Neuronal stem cell (in vitro differentiated cells): ENCODE data around the gene MET.

Experiments
- DNase-seq: peaks from one replicate; pipeline ENCODE4 v3.0.0-alpha.2; 2013; ENCODE audit warnings: low spot score
- H2AFZ ChIP-seq: one replicate; pipeline ENCODE4 v1.6.1; 2013; ENCODE audit warnings: mild to moderate bottlenecking, low read length, inconsistent platforms
- H2AK5ac ChIP-seq: 2 replicates; pipeline ENCODE4 v1.6.1; 2013; ENCODE audit warnings: low read depth, mild to moderate bottlenecking, inconsistent platforms, low read length, moderate library complexity, mixed read lengths
- H2BK120ac ChIP-seq: 2 replicates; pipeline ENCODE4 v1.6.1; 2013; ENCODE audit warnings: low read depth, mild to moderate bottlenecking, inconsistent platforms, low read length, moderate library complexity, mixed read lengths
- H2BK12ac ChIP-seq: one replicate; pipeline ENCODE4 v1.6.1; 2013; ENCODE audit warnings: low read length, inconsistent platforms
- H2BK15ac ChIP-seq: 2 replicates; pipeline ENCODE4 v1.6.1; 2013; ENCODE audit warnings: mild to moderate bottlenecking, low read length, inconsistent platforms, mixed read lengths
- H2BK5ac ChIP-seq: one replicate; pipeline ENCODE4 v1.6.1; 2013; ENCODE audit warnings: inconsistent platforms, mild to moderate bottlenecking, low read length, moderate library complexity
- H3K14ac ChIP-seq: one replicate; pipeline ENCODE4 v1.6.1; 2013; ENCODE audit warnings: low read length, inconsistent platforms
- H3K18ac ChIP-seq: 2 replicates; pipeline ENCODE4 v1.6.1; 2013; ENCODE audit warnings: low read length, inconsistent platforms
- H3K23ac ChIP-seq: 2 replicates; pipeline ENCODE4 v1.6.1; 2013; ENCODE audit warnings: low read depth, mild to moderate bottlenecking, mixed read lengths, low read length, inconsistent platforms; ENCODE audit not compliant: poor library complexity
- H3K27ac ChIP-seq: replicated peaks from 3 replicates; pipeline ENCODE4 v1.5.1; 2013; ENCODE audit warnings: low read length, inconsistent platforms
- H3K27me3 ChIP-seq, 3 experiments: 2 replicates each; pipeline ENCODE4 v1.6.1; 2013; ENCODE audit warnings: low read length in 3 of 3, mild to moderate bottlenecking in 2 of 3, inconsistent platforms in 1 of 3, low read depth in 1 of 3, mixed read lengths in 1 of 3, moderate library complexity in 1 of 3; ENCODE audit not compliant: control insufficient read depth in 3 of 3, insufficient read depth in 3 of 3
- H3K36me3 ChIP-seq, 2 donors: replicated peaks in 1 of 2; 2 replicates each; pipeline ENCODE4 v1.6.1; 2013; ENCODE audit warnings: low read length in 2 of 2; ENCODE audit not compliant: control insufficient read depth in 2 of 2, insufficient read depth in 2 of 2
- H3K4ac ChIP-seq: 2 replicates; pipeline ENCODE4 v1.6.1; 2013; ENCODE audit warnings: inconsistent platforms, mild to moderate bottlenecking, low read length, moderate library complexity
- H3K4me1 ChIP-seq, 2 donors: 1 replicate in 1 of 2; 2 replicates in 1 of 2; pipeline ENCODE4 v1.6.1; 2013; ENCODE audit warnings: low read length in 2 of 2, low read depth in 1 of 2; ENCODE audit not compliant: control insufficient read depth in 2 of 2, insufficient read depth in 1 of 2
- H3K4me2 ChIP-seq: one replicate; pipeline ENCODE4 v1.6.1; 2013; ENCODE audit warnings: mild to moderate bottlenecking, low read length, inconsistent platforms; ENCODE audit not compliant: insufficient read depth, poor library complexity, severe bottlenecking
- H3K4me3 ChIP-seq, 2 donors: 2 replicates each; pipeline ENCODE4 v1.5.1; 2013; ENCODE audit warnings: low read length in 2 of 2, mild to moderate bottlenecking in 2 of 2, inconsistent platforms in 1 of 2, moderate library complexity in 1 of 2
- H3K79me1 ChIP-seq: one replicate; pipeline ENCODE4 v1.6.1; 2013; ENCODE audit warnings: low read depth, mild to moderate bottlenecking, inconsistent platforms, low read length, moderate library complexity
- H3K9ac ChIP-seq: one replicate; pipeline ENCODE4 v1.6.1; 2013; ENCODE audit warnings: mild to moderate bottlenecking, low read depth, low read length, inconsistent platforms; ENCODE audit not compliant: poor library complexity
- H3K9me3 ChIP-seq, 2 donors: replicated peaks in 1 of 2; 2 replicates each; pipeline versions ENCODE3 to v1.6.1; 2013; ENCODE audit warnings: low read length in 2 of 2, mild to moderate bottlenecking in 2 of 2, inconsistent platforms in 1 of 2, low read depth in 1 of 2, mixed read lengths in 1 of 2, moderate library complexity in 1 of 2; ENCODE audit not compliant: control insufficient read depth in 2 of 2, insufficient read depth in 1 of 2
- H4K8ac ChIP-seq: one replicate; pipeline ENCODE4 v1.6.1; 2013; ENCODE audit warnings: low read depth, mild to moderate bottlenecking, inconsistent platforms, low read length, moderate library complexity
- H4K91ac ChIP-seq: one replicate; pipeline ENCODE4 v1.6.1; 2013; ENCODE audit warnings: low read length, low read depth, mild to moderate bottlenecking, inconsistent platforms; ENCODE audit not compliant: poor library complexity
- WGBS, 2 donors: extraction: QIAGEN DNeasy Blood & Tissue Kit; methylation state at CpG; one replicate each; pipeline ENCODE4 v1.1.7; 2013; ENCODE audit warnings: missing lambda C conversion rate in 2 of 2, mixed read lengths in 1 of 2; ENCODE audit not compliant: insufficient read length in 2 of 2, insufficient replicate concordance in 1 of 2; ENCODE audit errors: extremely low coverage in 2 of 2; 5-methylcytosine and 5-hydroxymethylcytosine counted together

Gene MET

DNA sequence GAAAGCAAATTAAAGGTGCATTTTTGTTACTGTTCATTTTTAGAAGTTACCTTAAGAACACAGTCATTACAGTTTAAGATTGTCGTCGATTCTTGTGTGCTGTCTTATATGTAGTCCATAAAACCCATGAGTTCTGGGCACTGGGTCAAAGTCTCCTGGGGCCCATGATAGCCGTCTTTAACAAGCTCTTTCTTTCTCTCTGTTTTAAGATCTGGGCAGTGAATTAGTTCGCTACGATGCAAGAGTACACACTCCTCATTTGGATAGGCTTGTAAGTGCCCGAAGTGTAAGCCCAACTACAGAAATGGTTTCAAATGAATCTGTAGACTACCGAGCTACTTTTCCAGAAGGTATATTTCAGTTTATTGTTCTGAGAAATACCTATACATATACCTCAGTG, 99.6 kb downstream of the MET start:
- no peak overlapping the region for H3K14ac ChIP-seq
- no peak overlapping the region for H2BK5ac ChIP-seq
- no peak overlapping the region for H3K23ac ChIP-seq
- no peak overlapping the region for H2BK15ac ChIP-seq
- peaks cover 0 to 2% (median 0%) of the 10 kb centered on the region in 3 experiments for H3K27me3 ChIP-seq
- peaks cover 0 to 2% of the 10 kb centered on the region in 2 donors for H3K4me1 ChIP-seq
- H3K4me2 ChIP-seq: no peak overlapping the region
- H3K4me3 ChIP-seq: no peak overlapping the region
- H2BK12ac ChIP-seq: no peak overlapping the region
- DNase-seq: no peak
- no peak overlapping the region for H4K91ac ChIP-seq
- H3K79me1 ChIP-seq: no peaks in the 10 kb centered on the region
- H3K18ac ChIP-seq: no peak overlapping the region
- no peak overlapping the region for H3K4ac ChIP-seq
- H4K8ac ChIP-seq: no peak overlapping the region
- H3K36me3 ChIP-seq: no peaks in the 10 kb centered on the region
- no CpG with 5 or more reads among the region's 7 CpGs for WGBS, 2 donors
- no peak overlapping the region for H2AK5ac ChIP-seq
- no peak overlapping the region for H2AFZ ChIP-seq
- H3K9ac ChIP-seq: no peak overlapping the region
- H3K9me3 ChIP-seq: no peaks in the 10 kb centered on the region
- no peak overlapping the region for H3K27ac ChIP-seq
- no peak overlapping the region for H2BK120ac ChIP-seq

GRCh38 chr7:116772423-116772863, 100.4 kb downstream of the MET start:
- no peak overlapping the region for H3K27ac ChIP-seq
- no peak overlapping the region for H3K14ac ChIP-seq
- H4K8ac ChIP-seq: no peak overlapping the region
- H2BK12ac ChIP-seq: no peak overlapping the region
- H2AK5ac ChIP-seq: no peak overlapping the region
- no peak overlapping the region for H2BK5ac ChIP-seq
- H2BK15ac ChIP-seq: no peak overlapping the region
- no peak overlapping the region for H3K9ac ChIP-seq
- H3K9me3 ChIP-seq: no peaks in the 10 kb centered on the region
- H3K18ac ChIP-seq: no peak overlapping the region
- no peak overlapping the region for H2BK120ac ChIP-seq
- H3K36me3 ChIP-seq: no peaks in the 10 kb centered on the region
- no peak overlapping the region for H4K91ac ChIP-seq
- H3K79me1 ChIP-seq: no peaks in the 10 kb centered on the region
- H3K4me3 ChIP-seq: no peak overlapping the region
- H3K23ac ChIP-seq: no peak overlapping the region
- DNase-seq: no peak
- H3K4ac ChIP-seq: no peak overlapping the region
- no peak overlapping the region for H2AFZ ChIP-seq
- H3K4me1 ChIP-seq: peaks cover 0 to 2% of the 10 kb centered on the region in 2 donors
- H3K27me3 ChIP-seq: peaks cover 0 to 2% (median 0%) of the 10 kb centered on the region in 3 experiments
- H3K4me2 ChIP-seq: no peak overlapping the region

DNA sequence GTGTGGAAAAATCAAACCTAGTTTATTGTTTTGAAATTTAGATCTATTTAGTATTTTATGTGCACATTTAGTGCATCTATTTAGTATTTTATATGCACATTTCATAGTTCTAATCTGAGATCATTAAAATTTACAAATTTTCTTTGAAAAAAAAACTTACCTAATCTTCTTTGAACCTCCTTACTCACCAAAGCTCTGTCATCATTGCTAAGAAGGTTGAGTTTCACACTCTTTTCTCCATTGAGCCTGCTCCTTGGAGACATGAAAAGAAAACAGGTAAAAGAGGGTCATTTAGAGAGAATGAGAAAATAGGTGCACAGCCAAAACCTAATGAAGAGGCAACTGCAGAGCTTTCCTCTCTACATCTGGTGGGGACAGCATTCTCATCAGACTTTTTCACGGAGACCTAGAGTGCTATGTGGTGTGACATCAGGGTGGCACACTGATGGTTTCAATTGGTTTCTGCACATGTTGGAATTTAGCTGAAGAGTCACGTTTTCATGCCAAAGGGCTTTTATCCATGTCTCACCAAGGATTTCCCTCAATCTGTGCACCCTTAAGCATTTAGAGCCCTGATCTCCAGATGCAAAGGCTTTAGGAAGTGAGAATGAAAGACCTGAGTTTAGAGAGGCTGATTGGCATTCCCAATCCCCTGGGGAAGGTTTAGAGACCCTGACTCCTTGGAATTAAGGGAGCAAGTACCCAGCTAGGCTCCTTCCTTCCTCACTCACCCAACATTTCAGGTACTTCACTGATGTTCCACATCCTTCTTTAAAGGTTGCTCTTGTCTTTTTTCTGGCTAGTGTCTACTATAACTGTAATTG, 101.1 kb downstream of the MET start:
- Histone ChIP-seq H2BK15ac (no peak overlapping the region), H4K8ac (no peak overlapping the region), H3K27me3 (peaks cover 0 to 2% (median 0%) of the 10 kb centered on the region in 3 experiments), H3K4me3 (no peak overlapping the region), H2BK120ac (no peak overlapping the region), H3K4me1 (peaks cover 0 to 2% of the 10 kb centered on the region in 2 donors), H3K9ac (no peak overlapping the region), H3K36me3 (no peaks in the 10 kb centered on the region), H3K9me3 (no peaks in the 10 kb centered on the region), H2BK5ac (no peak overlapping the region), H2AK5ac (no peak overlapping the region), H3K79me1 (no peaks in the 10 kb centered on the region), H3K18ac (no peak overlapping the region), H2AFZ (no peak overlapping the region), H3K4me2 (no peak overlapping the region), H3K27ac (no peak overlapping the region), H3K4ac (no peak overlapping the region), H4K91ac (no peak overlapping the region), H3K23ac (no peak overlapping the region), H3K14ac (no peak overlapping the region), H2BK12ac (no peak overlapping the region)
- no peak for DNase-seq
- no CpG with 5 or more reads among the region's 2 CpGs for WGBS, 2 donors

DNA sequence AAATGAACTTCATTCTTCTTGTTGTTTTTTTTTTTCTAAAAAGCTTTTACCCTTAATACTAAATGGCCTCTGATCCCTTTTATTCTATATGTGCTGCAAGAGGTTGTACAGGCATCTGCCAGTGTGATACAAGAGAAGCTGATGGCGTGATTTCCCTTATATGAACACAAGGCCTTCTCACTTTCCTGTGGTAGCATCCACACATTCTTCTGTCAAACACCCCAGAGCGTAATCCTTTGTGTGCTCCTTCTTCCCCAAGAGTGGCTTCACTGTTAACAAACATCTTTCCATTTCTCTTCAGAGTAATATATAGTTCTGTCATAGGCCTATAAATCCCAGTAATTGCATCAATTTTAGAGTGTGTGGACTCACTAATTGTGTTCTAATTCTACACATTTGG, 104.0 kb downstream of the MET start:
- Histone ChIP-seq H4K91ac (no peak overlapping the region), H3K4ac (no peak overlapping the region), H3K14ac (no peak overlapping the region), H4K8ac (no peak overlapping the region), H2AK5ac (no peak overlapping the region), H3K4me1 (peaks cover 0 to 2% of the 10 kb centered on the region in 2 donors), H3K23ac (no peak overlapping the region), H3K79me1 (no peaks in the 10 kb centered on the region), H2BK15ac (no peak overlapping the region), H2BK5ac (no peak overlapping the region), H3K9me3 (no peaks in the 10 kb centered on the region), H2AFZ (no peak overlapping the region), H3K18ac (no peak overlapping the region), H3K27me3 (peaks cover 0 to 2% (median 0%) of the 10 kb centered on the region in 3 experiments), H3K4me2 (no peak overlapping the region), H3K36me3 (peaks cover 0 to 2% of the 10 kb centered on the region in 2 donors), H3K4me3 (no peak overlapping the region), H3K9ac (no peak overlapping the region), H2BK120ac (no peak overlapping the region), H3K27ac (no peak overlapping the region), H2BK12ac (no peak overlapping the region)
- DNase-seq: no peak
- WGBS, 2 donors: no CpG with 5 or more reads among the region's 2 CpGs
